ENCODE results near the gene GAREM1.
A peak's percentile ranks its signal among the peaks of the same experiment; 100 is the strongest.

The GAREM1 gene

GRCh38 chr18:32308493-32309120 is 162.1 kb downstream of the GAREM1 start:
- Histone ChIP-seq H3K79me1 (ENCODE audit: low read depth, low read length) (no peaks in the 10 kb centered on the region), H3K36me3 (replicated peaks in 1 of 2; ENCODE audit: control insufficient read depth in 2 of 2, insufficient read depth in 2 of 2, low read length in 2 of 2) (peaks cover 0 to 1% of the 10 kb centered on the region in 2 donors), H3K18ac (ENCODE audit: low read length) (no peak overlapping the region), H4K8ac (ENCODE audit: low read depth, low read length) (no peak overlapping the region), H3K14ac (ENCODE audit: low read length) (no peak overlapping the region), H4K91ac (ENCODE audit: low read depth, low read length, poor library complexity) (no peak overlapping the region), H3K27me3 (ENCODE audit: control insufficient read depth in 3 of 3, insufficient read depth in 3 of 3, low read depth in 1 of 3, low read length in 3 of 3) (no peaks in the 10 kb centered on the region), H2BK12ac (ENCODE audit: low read length) (no peak overlapping the region), H2AK5ac (ENCODE audit: low read depth, low read length) (no peak overlapping the region), H2BK5ac (ENCODE audit: low read length) (no peak overlapping the region), H3K9ac (ENCODE audit: low read depth, low read length, poor library complexity) (no peak overlapping the region), H2BK120ac (ENCODE audit: low read depth, low read length) (no peak overlapping the region), H3K4me3 (ENCODE audit: low read length in 2 of 2) (no peak overlapping the region), H3K4me1 (ENCODE audit: control insufficient read depth in 2 of 2, insufficient read depth in 1 of 2, low read depth in 1 of 2, low read length in 2 of 2) (peaks cover 0 to 18% of the 10 kb centered on the region in 2 donors), H2BK15ac (ENCODE audit: low read length) (no peak overlapping the region), H3K4ac (ENCODE audit: low read length) (no peak overlapping the region), H3K27ac (replicated peaks; ENCODE audit: low read length) (peak overlapping the region; percentile 7), H3K9me3 (replicated peaks in 1 of 2; ENCODE audit: control insufficient read depth in 2 of 2, insufficient read depth in 1 of 2, low read depth in 1 of 2, low read length in 2 of 2) (no peaks in the 10 kb centered on the region), H2AFZ (ENCODE audit: low read length) (no peak overlapping the region), H3K23ac (ENCODE audit: low read depth, low read length, poor library complexity) (no peak overlapping the region), H3K4me2 (ENCODE audit: insufficient read depth, low read length, poor library complexity, severe bottlenecking) (no peak overlapping the region)
- no peak for DNase-seq (ENCODE audit: low spot score)
- WGBS, 2 donors (ENCODE audit: extremely low coverage in 2 of 2, insufficient read length in 2 of 2, insufficient replicate concordance in 1 of 2) = no CpG with 5 or more reads among the region's 3 CpGs

- Histone ChIP-seq H3K9ac (ENCODE audit: low read depth, low read length, poor library complexity) (no peak overlapping the region), H3K23ac (ENCODE audit: low read depth, low read length, poor library complexity) (no peak overlapping the region), H3K79me1 (ENCODE audit: low read depth, low read length) (no peaks in the 10 kb centered on the region), H3K27ac (replicated peaks; ENCODE audit: low read length) (no peak overlapping the region), H3K4ac (ENCODE audit: low read length) (no peak overlapping the region), H4K8ac (ENCODE audit: low read depth, low read length) (no peak overlapping the region), H3K27me3 (ENCODE audit: control insufficient read depth in 3 of 3, insufficient read depth in 3 of 3, low read depth in 1 of 3, low read length in 3 of 3) (no peaks in the 10 kb centered on the region), H3K14ac (ENCODE audit: low read length) (no peak overlapping the region), H2BK12ac (ENCODE audit: low read length) (no peak overlapping the region), H2BK5ac (ENCODE audit: low read length) (no peak overlapping the region), H2BK15ac (ENCODE audit: low read length) (no peak overlapping the region), H3K4me1 (ENCODE audit: control insufficient read depth in 2 of 2, insufficient read depth in 1 of 2, low read depth in 1 of 2, low read length in 2 of 2) (no peaks in the 10 kb centered on the region), H3K36me3 (replicated peaks in 1 of 2; ENCODE audit: control insufficient read depth in 2 of 2, insufficient read depth in 2 of 2, low read length in 2 of 2) (peaks cover 0 to 1% of the 10 kb centered on the region in 2 donors), H2AK5ac (ENCODE audit: low read depth, low read length) (no peak overlapping the region), H3K18ac (ENCODE audit: low read length) (no peak overlapping the region), H2BK120ac (ENCODE audit: low read depth, low read length) (no peak overlapping the region), H3K4me2 (ENCODE audit: insufficient read depth, low read length, poor library complexity, severe bottlenecking) (no peak overlapping the region), H2AFZ (ENCODE audit: low read length) (no peak overlapping the region), H4K91ac (ENCODE audit: low read depth, low read length, poor library complexity) (no peak overlapping the region), H3K4me3 (ENCODE audit: low read length in 2 of 2) (no peak overlapping the region), H3K9me3 (replicated peaks in 1 of 2; ENCODE audit: control insufficient read depth in 2 of 2, insufficient read depth in 1 of 2, low read depth in 1 of 2, low read length in 2 of 2) (no peaks in the 10 kb centered on the region)
- no peak for DNase-seq (ENCODE audit: low spot score)
- no CpG with 5 or more reads among the region's 4 CpGs for WGBS, 2 donors (ENCODE audit: extremely low coverage in 2 of 2, insufficient read length in 2 of 2, insufficient replicate concordance in 1 of 2)
Observed at GRCh38 chr18:32303400-32303799, 167.3 kb downstream of the GAREM1 start.

- Histone ChIP-seq H3K4ac (ENCODE audit: low read length) (no peak overlapping the region), H3K27ac (replicated peaks; ENCODE audit: low read length) (no peak overlapping the region), H3K4me1 (ENCODE audit: control insufficient read depth in 2 of 2, insufficient read depth in 1 of 2, low read depth in 1 of 2, low read length in 2 of 2) (no peaks in the 10 kb centered on the region), H4K91ac (ENCODE audit: low read depth, low read length, poor library complexity) (no peak overlapping the region), H3K79me1 (ENCODE audit: low read depth, low read length) (no peaks in the 10 kb centered on the region), H2AFZ (ENCODE audit: low read length) (no peak overlapping the region), H3K18ac (ENCODE audit: low read length) (peak overlapping the region; percentile 89), H2BK15ac (ENCODE audit: low read length) (no peak overlapping the region), H2BK12ac (ENCODE audit: low read length) (no peak overlapping the region), H3K9ac (ENCODE audit: low read depth, low read length, poor library complexity) (no peak overlapping the region), H2BK120ac (ENCODE audit: low read depth, low read length) (no peak overlapping the region), H3K4me2 (ENCODE audit: insufficient read depth, low read length, poor library complexity, severe bottlenecking) (no peak overlapping the region), H2AK5ac (ENCODE audit: low read depth, low read length) (no peak overlapping the region), H4K8ac (ENCODE audit: low read depth, low read length) (peak overlapping the region; percentile 97), H3K36me3 (replicated peaks in 1 of 2; ENCODE audit: control insufficient read depth in 2 of 2, insufficient read depth in 2 of 2, low read length in 2 of 2) (peaks cover 0 to 1% of the 10 kb centered on the region in 2 donors), H3K23ac (ENCODE audit: low read depth, low read length, poor library complexity) (no peak overlapping the region), H3K14ac (ENCODE audit: low read length) (peak overlapping the region; percentile 82), H3K27me3 (ENCODE audit: control insufficient read depth in 3 of 3, insufficient read depth in 3 of 3, low read depth in 1 of 3, low read length in 3 of 3) (no peaks in the 10 kb centered on the region), H2BK5ac (ENCODE audit: low read length) (no peak overlapping the region), H3K4me3 (ENCODE audit: low read length in 2 of 2) (no peak overlapping the region), H3K9me3 (replicated peaks in 1 of 2; ENCODE audit: control insufficient read depth in 2 of 2, insufficient read depth in 1 of 2, low read depth in 1 of 2, low read length in 2 of 2) (no peaks in the 10 kb centered on the region)
- no CpG with 5 or more reads among the region's 5 CpGs for whole genome bisulfite sequencing, 2 donors (ENCODE audit: extremely low coverage in 2 of 2, insufficient read length in 2 of 2, insufficient replicate concordance in 1 of 2)
- no peak for DNase-seq (ENCODE audit: low spot score)
Observed at GRCh38 chr18:32302806-32303205, 167.9 kb downstream of the GAREM1 start.

- Histone ChIP-seq H2BK15ac (ENCODE audit: low read length) (no peak overlapping the region), H3K4me3 (ENCODE audit: low read length in 2 of 2) (no peak overlapping the region), H3K18ac (ENCODE audit: low read length) (no peak overlapping the region), H3K14ac (ENCODE audit: low read length) (no peak overlapping the region), H3K9me3 (replicated peaks in 1 of 2; ENCODE audit: control insufficient read depth in 2 of 2, insufficient read depth in 1 of 2, low read depth in 1 of 2, low read length in 2 of 2) (no peaks in the 10 kb centered on the region), H3K4ac (ENCODE audit: low read length) (no peak overlapping the region), H2AK5ac (ENCODE audit: low read depth, low read length) (no peak overlapping the region), H3K23ac (ENCODE audit: low read depth, low read length, poor library complexity) (no peak overlapping the region), H3K4me1 (ENCODE audit: control insufficient read depth in 2 of 2, insufficient read depth in 1 of 2, low read depth in 1 of 2, low read length in 2 of 2) (no peaks in the 10 kb centered on the region), H3K36me3 (replicated peaks in 1 of 2; ENCODE audit: control insufficient read depth in 2 of 2, insufficient read depth in 2 of 2, low read length in 2 of 2) (peaks cover 0 to 1% of the 10 kb centered on the region in 2 donors), H2BK5ac (ENCODE audit: low read length) (no peak overlapping the region), H2BK120ac (ENCODE audit: low read depth, low read length) (no peak overlapping the region), H3K79me1 (ENCODE audit: low read depth, low read length) (no peaks in the 10 kb centered on the region), H2AFZ (ENCODE audit: low read length) (no peak overlapping the region), H4K8ac (ENCODE audit: low read depth, low read length) (no peak overlapping the region), H3K27me3 (ENCODE audit: control insufficient read depth in 3 of 3, insufficient read depth in 3 of 3, low read depth in 1 of 3, low read length in 3 of 3) (no peaks in the 10 kb centered on the region), H4K91ac (ENCODE audit: low read depth, low read length, poor library complexity) (no peak overlapping the region), H3K4me2 (ENCODE audit: insufficient read depth, low read length, poor library complexity, severe bottlenecking) (no peak overlapping the region), H3K9ac (ENCODE audit: low read depth, low read length, poor library complexity) (no peak overlapping the region), H2BK12ac (ENCODE audit: low read length) (no peak overlapping the region), H3K27ac (replicated peaks; ENCODE audit: low read length) (no peak overlapping the region)
- no CpG with 5 or more reads among the region's 2 CpGs for WGBS, 2 donors (ENCODE audit: extremely low coverage in 2 of 2, insufficient read length in 2 of 2, insufficient replicate concordance in 1 of 2)
- no peak for DNase-seq (ENCODE audit: low spot score)
Observed at GRCh38 chr18:32301976-32302743, 168.5 kb downstream of the GAREM1 start.

Measured in neuronal stem cell (in vitro differentiated cells).